ENCODE measurements around the gene HOXC5.

The HOXC5 gene

DNA sequence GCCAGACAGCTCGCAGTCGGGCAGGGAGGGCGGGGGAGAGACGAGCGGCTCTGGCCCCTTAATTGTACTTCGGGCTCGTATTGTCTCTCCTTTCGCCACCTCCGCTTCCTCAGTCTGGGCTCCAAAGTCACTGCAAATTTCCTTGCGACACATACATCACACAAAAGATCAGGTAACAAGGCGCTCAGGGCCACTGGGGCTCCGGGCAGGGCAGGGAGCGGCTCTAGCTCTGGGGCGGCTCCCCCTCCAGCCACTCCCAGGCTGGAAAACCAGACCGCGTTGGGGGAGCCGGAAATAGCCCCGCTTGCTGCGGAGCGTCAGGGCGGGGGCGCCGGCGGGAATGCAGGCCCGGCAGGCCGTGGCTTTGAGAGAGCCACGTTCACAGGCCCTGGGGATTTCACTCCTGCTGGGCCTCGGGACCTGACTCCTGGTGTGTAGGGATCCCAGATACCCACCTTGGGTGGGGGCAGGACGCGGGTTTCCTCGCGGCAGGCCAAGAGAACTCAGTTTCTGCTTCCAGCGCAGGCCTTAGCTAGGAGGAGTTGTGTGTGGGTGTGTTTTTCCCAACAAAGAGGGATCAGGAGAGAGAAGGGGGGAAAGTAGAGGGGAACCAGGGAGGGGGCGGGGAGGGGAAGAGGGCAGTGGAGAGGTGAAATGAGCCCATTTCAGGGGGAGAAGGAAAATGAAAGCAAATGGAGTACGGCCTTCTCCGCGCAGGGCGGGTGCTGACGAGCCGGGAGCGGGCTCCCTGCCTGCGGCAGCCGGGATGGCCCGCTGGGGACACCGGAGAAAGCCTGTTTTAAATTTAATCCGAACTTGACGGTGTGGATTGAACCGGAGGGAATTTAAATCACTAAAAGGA is 37.2 kb upstream of the HOXC5 start:
- peak; percentile 58 for DNase-seq (ENCODE audit: low spot score)

DNA sequence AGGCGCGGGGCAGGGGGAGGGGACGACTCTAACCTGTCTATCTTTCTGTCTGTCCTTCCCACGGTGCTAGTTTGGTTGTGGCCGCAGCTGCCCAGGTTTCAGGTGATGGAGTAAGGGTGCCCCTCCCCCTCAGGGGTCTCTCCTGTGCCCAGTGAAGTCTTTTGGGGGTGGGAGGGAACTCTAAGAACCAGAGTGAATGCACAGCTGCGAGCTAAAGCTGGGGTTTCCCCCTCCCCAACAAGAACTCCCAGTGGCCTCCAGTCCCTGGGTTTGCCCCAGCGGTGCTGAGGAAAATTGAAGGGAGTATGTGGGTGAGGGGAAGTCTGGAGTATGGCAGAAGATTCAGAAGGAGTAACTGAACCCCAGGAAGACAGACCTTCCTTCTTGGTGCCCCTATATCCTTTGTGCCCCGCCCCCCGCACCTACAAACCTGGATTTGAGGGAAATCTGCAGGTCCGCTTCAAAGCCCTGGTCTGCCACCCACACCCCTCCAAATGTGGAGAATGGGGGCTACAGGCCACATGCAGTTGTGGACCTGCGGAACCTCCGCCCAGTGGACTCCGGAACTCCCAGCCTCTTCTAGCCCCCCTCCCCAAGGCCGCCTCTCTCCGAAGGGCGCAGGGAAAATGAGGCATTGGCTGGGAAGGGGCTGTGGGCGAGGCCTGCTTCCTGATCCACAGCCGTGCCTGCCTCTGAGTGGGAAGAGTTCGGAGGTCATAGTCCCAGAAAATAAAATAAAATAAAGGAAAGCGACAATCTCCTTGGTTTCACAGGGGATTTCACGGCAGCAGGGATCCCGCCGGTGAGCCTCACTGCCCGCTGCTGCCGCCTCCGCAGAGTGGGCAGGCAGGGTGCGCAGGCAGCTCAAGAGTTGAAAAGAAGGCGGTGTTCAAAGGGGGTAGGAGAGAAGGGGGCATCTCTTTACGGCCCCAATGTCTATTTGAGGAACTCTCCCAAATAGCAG is 36.3 kb upstream of the HOXC5 start:
- no peak for DNase-seq (ENCODE audit: low spot score)

DNA sequence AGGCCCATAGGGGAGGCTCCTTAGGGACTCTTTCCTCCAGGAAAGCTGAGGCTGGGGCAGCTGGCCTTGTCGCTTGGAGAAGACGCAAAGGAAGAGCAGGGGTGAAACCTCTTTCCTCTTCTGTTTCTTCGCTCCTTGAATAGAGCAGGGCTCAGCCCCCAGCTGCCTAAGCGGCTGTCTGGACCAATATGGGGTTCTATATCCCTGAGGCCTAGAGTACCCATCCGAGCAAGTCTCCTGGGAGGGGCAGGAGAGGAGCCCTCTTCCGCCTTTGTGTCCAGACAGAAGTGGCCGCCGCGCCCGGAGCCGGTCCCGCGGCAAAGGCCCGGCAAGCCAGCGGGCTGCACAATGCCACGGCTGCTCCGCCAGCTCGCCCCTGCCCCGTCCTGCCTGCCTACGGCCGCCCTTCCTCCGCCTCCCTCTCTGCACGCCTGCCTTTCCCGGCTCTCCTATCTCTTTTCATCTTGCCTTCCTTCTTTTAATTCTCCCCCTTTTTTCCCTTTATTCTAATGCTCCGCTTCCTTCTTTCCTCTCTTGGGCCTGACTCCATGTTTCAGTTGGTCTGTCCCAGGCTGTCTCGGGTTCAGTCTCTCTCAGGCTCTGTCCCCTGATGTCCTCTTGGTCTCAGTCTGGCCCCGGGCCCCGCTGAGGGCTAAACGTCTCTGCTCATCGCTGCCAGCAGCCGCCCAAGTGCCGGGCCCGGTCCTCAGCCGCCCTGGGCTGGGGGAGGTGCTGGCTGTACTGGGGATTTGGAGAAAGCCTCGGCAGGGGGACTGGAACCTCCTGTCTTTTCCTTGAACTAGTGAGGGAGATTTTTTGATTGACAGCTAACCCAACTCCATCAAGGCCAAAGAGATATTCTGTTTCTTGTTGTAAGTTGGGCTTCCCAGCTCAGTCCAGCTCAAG is 35.4 kb upstream of the HOXC5 start:
- no peak for DNase-seq (ENCODE audit: low spot score)

DNA sequence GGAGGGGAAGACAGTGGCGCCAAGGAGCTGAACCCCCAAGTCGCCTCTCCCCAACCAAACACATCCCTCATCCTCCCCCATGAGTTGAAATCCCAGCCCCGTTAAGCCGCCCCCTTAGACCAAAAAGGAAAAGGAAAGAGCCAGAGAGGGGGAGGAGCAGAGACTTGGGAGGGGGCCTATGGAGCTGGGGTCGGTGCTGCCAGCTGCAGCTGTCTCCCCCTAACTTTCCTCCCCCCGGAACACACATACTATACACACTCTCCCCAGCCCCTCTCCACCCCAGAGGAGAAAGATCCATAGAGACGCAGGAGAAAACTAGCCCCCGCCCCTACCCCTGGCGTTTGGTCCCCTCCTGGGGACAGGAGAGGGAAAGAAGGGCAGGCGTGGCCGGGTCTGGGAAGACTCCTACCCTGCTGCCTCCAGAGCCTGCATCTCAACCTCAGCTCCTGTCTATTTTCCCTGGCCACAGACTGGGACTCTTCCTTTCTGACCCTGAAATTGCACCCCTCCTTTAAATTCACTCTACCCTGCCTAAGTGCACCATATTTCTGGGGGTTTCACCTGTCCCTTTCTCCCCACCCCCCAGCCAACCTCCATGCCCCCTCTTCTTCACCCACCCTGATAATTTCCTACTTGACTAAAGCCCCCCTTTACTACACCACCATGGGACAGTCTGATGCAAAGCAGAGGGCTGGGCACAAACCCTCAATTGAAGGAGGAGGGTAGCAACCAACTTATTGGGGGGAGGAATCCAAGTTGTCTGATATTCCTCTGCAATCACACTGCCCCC is 34.5 kb upstream of the HOXC5 start:
- no peak for DNase-seq (ENCODE audit: low spot score)

DNA sequence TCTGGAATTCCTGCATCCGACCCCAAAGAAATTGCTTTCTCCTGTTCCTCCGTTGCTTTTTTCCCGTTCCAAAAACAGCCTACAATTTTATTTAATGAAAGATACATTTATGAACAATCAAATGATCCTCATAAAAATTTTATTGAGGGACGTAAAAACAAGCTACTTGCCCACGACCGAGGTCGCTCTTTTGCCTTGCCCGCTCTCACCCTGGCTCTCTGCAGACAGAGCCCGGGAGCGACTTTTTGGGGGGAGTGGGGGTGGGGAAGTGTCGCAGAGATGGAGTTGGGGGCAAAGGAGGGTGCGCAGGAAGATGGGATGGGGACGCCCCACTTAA is 34.0 kb upstream of the HOXC5 start:
- DNase-seq (ENCODE audit: low spot score) = no peak

DNA sequence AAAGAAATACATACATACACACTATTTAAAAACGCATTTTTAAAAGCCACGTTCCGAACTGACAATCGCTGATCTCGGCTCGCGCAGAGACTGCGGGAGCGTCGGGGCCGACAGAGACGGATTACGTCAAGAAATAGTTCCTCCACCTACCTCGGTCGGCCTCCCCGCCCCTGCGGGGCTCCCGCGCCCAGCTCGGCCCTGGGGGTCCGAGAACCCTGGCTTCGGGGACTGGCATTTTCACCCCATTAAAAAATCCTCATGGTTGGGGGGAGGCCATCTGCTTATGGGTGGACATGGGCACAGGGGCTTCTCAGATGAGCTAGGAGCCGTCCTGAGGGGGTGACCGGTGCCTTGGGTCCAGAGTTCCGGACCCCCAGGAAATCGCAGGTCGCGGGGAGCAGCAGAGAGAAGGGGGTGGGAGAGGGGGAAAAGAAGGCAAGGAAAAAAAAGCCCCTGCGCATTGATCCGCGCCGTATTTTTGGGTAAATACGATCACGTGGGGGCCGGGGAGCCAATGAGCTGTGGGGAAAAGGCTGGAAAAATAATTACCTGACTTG is 33.2 kb upstream of the HOXC5 start:
- DNase-seq (ENCODE audit: low spot score) = peak; percentile 72

DNA sequence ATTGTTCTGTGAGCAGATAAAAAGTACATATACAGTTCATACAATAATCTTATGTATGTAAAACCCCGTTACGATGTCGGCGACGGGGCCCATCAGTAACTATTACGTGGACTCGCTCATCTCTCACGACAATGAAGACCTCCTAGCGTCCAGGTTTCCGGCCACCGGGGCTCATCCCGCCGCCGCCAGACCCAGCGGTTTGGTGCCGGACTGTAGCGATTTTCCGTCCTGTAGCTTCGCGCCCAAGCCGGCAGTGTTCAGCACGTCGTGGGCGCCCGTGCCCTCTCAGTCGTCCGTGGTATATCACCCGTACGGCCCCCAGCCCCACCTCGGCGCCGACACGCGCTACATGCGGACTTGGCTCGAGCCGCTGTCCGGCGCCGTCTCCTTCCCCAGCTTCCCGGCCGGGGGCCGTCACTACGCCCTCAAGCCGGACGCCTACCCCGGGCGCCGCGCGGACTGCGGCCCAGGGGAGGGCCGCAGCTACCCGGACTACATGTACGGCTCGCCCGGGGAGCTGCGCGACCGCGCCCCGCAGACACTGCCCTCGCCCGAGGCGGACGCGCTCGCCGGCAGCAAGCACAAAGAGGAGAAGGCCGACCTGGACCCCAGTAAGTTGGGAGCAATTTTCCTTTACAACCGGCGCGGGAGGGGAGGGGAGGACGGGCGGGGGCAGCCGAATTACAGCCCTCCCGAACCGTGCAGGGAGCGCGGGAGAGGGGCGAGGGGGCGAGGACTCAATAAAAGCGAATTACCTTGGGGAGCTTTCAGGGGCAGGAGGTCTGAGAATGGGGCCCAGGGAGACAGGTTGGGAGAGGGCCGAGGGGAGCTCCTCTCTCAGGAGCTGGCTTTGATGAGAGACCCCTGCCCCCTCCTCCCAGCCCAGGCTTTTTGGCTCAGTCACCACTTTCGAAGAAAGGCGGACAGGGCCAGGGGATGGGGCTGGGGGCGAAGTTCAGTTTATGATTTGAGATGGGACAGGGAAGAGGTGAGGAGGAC is 32.4 kb upstream of the HOXC5 start, which contains the start of gene HOXC9:
HOXC9 (plus strand) TSS at position 46 of the 999 bp plus-strand sequence; CDS start at position 74, 28 bp downstream.
- no peak for DNase-seq (ENCODE audit: low spot score)

DNA sequence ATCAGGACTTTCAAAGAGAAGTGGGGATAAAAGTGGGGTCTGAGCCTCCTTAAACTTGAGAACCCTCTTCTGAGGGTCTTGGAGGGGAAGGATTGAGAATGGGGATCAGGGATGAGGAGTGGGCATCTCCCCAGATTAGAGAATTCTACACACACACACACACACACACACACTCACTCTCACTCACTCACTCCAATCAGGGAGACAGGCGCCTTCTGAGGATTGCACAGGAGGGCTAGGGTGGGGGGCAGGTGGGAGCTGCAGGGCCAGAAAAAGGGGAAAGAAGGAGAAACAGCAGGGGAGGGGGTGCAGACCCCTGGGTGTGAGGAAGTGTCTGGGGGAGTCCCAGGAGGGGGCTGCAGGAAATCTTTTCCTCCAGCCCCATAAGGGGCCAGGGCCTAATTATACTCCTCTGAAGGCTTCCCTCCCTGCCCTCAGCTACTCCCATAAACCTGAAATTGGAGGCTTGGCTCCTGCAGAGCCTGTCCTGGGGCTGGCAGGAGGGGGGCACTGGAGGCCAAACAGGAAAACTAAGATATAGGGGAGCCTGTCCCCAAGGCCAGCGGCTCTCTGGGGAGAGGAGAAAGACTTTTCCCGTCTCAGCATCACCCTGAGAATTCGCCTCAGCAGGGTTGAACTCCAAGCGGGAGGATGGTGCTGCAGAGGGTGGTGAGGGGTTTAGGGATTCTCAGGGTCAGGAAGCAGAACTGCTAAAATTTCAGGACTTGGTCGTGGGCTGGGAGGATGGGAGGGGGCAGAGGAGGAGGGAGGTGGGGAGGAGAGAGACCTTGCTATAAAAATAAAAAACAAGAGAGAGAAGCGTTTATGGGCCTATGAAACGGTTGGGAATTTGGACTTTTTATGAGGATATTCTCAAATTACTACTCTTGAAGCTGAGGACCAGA is 31.3 kb upstream of the HOXC5 start:
- no peak for DNase-seq (ENCODE audit: low spot score)

DNA sequence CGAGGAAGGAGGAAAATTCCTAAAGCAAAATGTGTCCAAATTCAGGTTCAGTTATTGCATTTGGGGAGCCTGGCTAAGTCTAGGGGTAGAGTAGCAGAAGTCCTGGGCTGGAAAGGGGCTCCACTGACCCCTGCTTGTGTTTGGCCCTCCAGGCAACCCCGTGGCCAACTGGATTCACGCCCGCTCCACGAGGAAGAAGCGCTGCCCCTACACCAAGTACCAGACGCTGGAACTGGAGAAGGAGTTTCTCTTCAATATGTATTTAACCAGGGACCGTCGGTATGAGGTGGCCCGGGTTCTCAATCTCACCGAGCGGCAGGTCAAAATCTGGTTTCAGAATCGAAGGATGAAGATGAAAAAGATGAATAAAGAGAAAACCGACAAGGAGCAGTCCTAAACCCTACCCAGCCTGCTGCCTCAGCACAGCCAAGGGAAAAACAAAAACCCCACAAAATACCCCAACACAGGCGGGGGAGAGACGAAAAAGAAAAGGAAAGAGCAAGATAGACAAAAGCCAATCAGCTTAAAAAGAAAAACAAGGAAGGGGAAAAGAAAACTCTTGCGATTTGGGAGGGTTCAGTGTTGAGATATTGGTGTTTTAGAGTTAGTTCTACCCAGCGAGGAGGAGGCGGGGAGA is 30.5 kb upstream of the HOXC5 start:
- no peak for DNase-seq (ENCODE audit: low spot score)

DNA sequence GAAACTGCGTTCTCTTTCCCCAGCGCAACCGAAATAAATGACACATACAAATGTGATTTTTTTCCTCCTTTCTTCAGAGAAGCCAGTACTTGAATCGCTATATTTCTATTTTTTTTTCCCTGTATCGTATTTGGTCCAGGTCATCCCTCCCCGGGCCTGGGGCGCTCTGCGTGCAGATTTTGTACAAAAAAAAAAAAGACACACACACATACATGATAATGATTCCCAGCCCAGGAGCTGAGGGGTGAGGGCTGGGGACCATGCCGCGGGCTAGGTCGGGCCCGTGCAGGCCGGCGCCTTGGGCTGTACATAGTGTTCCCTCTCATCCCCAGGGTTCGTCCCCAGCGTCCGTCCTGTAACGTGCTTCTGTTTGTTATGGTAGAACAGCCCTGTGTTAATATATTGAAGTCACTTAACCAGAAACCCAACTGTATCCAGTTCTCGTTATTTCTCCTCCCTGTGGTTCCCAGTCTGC is 29.9 kb upstream of the HOXC5 start:
- DNase-seq (ENCODE audit: low spot score) = no peak

DNA sequence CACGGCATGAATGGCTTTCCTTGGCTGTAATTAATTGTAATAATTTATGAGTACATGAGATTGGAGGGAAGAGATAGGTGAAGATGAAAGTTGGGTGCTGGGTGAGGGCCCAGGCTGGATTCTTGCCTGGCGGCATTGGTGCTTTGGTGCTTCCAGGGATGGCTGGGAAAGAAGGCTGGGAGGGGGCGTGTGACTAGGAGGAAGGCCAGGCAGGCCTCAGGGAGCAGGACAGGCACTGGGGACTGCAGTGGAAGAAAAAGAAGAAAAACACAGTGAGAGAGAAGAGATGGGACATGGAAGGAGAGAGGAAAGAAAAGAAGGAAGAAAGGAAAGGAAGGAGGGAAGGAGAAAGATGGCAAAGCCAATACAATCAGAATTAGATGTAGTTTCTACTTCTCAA is 29.2 kb upstream of the HOXC5 start:
- no peak for DNase-seq (ENCODE audit: low spot score)

DNA sequence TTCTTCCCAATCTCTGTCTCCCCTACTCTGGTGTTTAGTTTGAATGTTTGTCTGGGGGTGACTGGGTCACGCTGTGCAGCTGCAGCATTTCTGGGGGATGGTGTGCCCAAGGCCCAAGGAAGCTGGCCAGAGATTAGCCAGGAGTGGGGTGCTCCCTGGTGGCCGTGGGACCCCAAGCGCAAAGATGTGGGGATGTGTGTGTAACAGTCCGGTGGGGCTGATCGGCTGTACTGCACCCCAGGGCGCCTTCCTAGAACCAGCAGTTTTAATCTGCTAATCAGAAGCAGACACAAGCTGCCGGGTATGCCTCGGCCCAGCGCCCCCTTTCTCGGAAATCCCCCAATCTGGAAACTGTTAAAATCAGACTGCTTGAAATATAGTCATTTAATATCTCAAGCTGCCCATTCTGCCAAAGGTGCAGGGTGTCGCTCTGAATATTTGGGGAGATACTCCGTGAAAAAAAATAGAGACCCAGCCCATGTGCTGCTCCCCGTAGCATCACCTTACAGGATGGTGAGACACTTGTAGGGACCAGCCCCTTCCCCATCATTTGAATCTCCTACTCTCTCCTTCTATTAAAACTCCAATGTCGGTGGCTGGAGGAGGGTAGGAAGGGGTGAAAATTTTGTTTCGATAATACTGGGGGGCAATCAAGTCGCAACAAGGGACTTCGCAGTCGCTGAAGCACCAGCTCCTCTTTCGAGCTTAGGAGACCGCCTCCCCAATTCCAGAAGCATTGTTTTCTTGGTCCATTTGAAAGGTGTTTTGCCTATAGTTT is 28.6 kb upstream of the HOXC5 start:
- no peak for DNase-seq (ENCODE audit: low spot score)

DNA sequence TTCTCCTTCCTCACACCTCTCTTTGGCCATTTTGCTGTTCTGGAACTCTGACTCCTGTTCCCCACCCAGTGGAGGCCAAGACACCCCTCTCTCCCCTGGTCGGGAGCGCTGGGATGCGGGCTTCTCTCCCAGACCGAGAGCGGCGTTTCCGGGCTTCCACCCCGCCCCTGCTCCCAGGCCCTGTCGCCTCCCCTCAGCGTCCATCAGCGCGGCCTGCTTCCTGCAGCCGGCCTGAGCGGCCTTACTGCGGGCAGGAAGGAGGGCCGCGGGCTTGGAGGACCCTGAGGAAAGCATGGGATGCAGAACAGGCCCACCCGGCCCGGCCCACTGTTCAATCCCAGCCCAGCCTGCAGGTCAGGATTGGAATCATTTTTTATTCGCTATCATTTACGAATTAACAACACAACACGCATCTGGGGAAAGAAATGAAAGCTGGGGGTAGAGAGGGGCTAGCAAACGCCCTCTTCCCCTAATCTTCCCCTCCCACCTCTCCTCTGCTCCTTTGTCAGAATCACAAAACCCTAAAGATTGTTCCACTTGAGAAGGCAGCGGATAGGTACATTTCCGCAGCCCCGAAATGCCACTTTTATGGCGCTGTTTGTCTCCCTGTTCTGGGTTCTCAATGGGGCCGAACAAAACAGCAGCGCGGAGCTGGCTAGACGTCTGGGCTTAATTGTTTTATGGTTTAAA is 27.9 kb upstream of the HOXC5 start:
- no peak for DNase-seq (ENCODE audit: low spot score)

DNA sequence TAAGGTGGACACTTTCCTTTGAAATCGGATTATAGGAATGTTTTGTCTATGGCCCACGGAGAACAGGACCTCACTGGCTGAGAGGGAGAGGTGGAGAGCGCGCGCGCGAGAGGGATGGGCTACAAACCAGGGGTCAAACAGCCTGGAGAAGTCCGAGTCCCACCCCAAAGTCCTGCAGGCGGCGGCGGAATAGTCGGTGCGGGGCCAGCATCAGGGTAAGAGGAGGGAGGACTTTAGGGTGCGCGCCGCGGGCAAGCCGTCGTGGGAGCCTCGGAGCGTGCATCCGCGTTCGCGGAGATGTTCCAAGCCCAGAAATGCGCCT is 27.4 kb upstream of the HOXC5 start:
- DNase-seq (ENCODE audit: low spot score) = no peak

DNA sequence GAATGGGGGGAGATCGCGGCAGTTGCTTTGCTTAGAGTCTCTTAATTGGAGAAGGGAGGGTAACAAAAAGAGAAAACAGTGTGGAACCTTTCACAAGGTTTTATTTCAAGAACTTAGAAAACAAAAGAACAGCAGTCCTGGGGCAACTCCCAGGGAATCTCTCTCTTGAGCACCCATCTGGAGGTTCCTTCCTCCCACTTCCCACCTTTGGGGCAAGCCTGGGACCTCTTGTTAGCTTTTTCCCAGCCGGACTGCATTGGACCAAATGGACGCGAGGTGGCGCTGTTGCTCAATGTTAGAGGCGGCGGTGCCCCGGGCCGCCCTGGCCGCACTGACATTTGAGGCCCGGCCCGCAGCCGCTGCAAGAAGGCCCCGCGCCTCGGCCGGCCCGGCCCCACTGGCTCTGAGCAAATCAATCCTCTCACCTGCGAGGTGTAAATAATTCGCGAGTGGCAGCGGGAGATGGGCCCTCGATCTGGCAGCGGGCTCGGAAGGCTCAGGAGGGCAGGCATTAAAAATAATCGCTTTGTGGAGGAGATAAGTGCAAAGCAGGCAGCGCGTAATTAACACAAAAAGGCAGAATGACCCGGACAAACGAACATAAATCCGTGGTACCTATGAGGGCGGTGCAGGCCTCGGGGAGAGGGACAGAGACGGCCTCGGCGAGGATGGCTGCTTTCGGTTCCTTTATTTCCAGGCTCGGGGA is 26.8 kb upstream of the HOXC5 start:
- peak; percentile 79 for DNase-seq (ENCODE audit: low spot score)

Measured in AG08395 (cell line).